DOHH2 (cell line): Measurements from ENCODE around the gene GLIS2.

ENCODE experiments used
- H3F3A ChIP-seq: fragments of 200-600 bp; sonication (generic), shearing (Covaris generic); 2 replicates; pipeline ENCODE4 v1.6.0; 2016; ENCODE audit warnings: antibody characterized with exemption, mild to moderate bottlenecking; ENCODE audit not compliant: control insufficient read depth, insufficient read depth
- H3K27ac ChIP-seq: fragments of 200-600 bp; sonication (generic); 2 replicates; pipeline ENCODE4 v1.5.1; 2014; ENCODE audit warnings: low read depth, mild to moderate bottlenecking, low read length, moderate library complexity
- H3K27me3 ChIP-seq: fragments of 200-600 bp; sonication (generic); 2 replicates; pipeline ENCODE4 v1.6.1; 2014; ENCODE audit warnings: mild to moderate bottlenecking, low read length, mixed read lengths; ENCODE audit not compliant: control insufficient read depth
- H3K36me3 ChIP-seq: fragments of 200-600 bp; sonication (generic); 2 replicates; pipeline ENCODE4 v1.6.1; 2014; ENCODE audit warnings: mild to moderate bottlenecking, low read length, moderate library complexity, mixed read lengths; ENCODE audit not compliant: control insufficient read depth
- H3K4me1 ChIP-seq: fragments of 200-600 bp; sonication (generic); 2 replicates; pipeline ENCODE4 v1.6.1; 2014; ENCODE audit warnings: mild to moderate bottlenecking, low read length, mixed read lengths; ENCODE audit not compliant: control insufficient read depth
- H3K4me2 ChIP-seq: fragments of 200-600 bp; sonication (generic); 2 replicates; pipeline ENCODE4 v1.6.0; 2014; ENCODE audit warnings: mild to moderate bottlenecking, low read length, moderate library complexity
- H3K4me3 ChIP-seq: fragments of 200-600 bp; sonication (generic); 2 replicates; pipeline ENCODE4 v1.5.1; 2014; ENCODE audit warnings: mild to moderate bottlenecking, low read length, mixed read lengths
- H3K79me2 ChIP-seq: fragments of 200-600 bp; sonication (generic); 2 replicates; pipeline ENCODE4 v1.6.1; 2014; ENCODE audit warnings: mild to moderate bottlenecking, low read length, mixed read lengths; ENCODE audit not compliant: control insufficient read depth
- H3K9me2 ChIP-seq: fragments of 200-600 bp; sonication (generic); replicated peaks from 2 replicates; pipeline ENCODE4 v1.6.1; 2014; ENCODE audit warnings: mild to moderate bottlenecking, low read length, mixed read lengths; ENCODE audit not compliant: control insufficient read depth
- H3K9me3 ChIP-seq: fragments of 200-600 bp; sonication (generic); 2 replicates; pipeline ENCODE4 v1.6.1; 2014; ENCODE audit warnings: antibody characterized with exemption, low read length, mixed read lengths; ENCODE audit not compliant: control insufficient read depth, insufficient read depth
- H4K20me1 ChIP-seq: fragments of 200-600 bp; sonication (generic); 2 replicates; pipeline ENCODE4 v1.6.0; 2014; ENCODE audit warnings: low read depth, mild to moderate bottlenecking, antibody characterized with exemption, low read length, moderate library complexity; ENCODE audit not compliant: control insufficient read depth, insufficient read depth
- EZH2phosphoT487 ChIP-seq: fragments of 200-600 bp; sonication (generic); IDR thresholded peaks from 2 replicates; pipeline ENCODE4 v1.6.1; 2017; ENCODE audit warnings: borderline replicate concordance, mild to moderate bottlenecking, antibody characterized with exemption, low read length, moderate library complexity, mixed read lengths
- TF ChIP-seq, protein P1 (sequence below): fragments of 200-600 bp; sonication (generic); IDR thresholded peaks from one replicate; pipeline ENCODE4 v1.5.1; 2014; ENCODE audit warnings: antibody characterized with exemption, mild to moderate bottlenecking, low read depth, low read length; ENCODE audit not compliant: poor library complexity, severe bottlenecking

GLIS2 gene

DNA sequence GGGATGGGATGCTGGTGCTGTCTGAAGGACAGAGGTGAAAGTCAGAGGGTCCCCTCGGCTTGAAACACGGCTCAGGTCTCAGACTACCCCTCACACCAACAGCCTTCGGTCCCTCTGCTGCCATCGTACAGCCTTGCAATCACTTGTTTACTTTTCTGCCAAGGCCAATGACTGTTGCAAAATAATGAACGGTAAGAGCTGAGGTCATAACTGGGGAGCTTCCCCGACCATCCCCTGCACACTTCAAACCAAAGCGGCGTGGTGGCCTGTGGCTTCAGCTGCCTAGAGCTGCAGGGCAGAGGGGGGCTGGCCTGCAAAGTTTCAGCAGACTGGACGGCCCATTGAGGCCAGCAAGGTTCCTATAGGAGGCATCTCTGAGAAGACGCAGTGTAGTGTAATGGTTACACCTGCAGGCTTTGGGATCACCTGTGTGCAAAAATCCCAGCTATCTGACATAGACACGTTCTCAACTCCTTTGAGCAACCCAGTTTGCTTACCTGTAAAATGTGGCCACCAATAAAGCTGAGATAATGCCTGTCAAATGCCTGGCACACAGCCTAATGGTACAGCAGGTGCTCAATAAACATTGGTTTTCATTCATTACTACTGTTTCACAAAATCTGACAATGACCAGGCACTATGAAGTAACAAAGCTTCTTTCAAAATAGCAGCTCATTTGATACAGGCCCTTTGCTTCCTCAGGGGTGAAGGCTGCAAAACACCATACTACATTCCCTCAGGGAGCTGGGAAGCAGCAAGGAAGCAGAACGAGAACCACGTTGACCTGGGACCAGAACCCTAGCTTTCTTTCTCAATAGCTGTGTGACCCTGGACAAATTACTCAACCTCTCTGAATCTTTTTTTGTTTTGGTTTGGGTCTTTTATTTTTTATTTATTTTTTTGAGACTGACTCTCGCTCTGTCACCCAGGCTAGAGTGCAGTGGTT is 30.2 kb downstream of the GLIS2 start:
- Histone ChIP-seq H3K9me2 (no peaks in the 10 kb centered on the region), H3K79me2 (peaks cover 88% of the 10 kb centered on the region), H3K4me1 (peaks cover 8% of the 10 kb centered on the region), H3K27me3 (no peaks in the 10 kb centered on the region), H3K27ac (no peak overlapping the region), H4K20me1 (no peaks in the 10 kb centered on the region), H3K4me3 (no peak overlapping the region), H3F3A (peaks cover 11% of the 10 kb centered on the region), H3K36me3 (peaks cover 62% of the 10 kb centered on the region), H3K4me2 (no peak overlapping the region), H3K9me3 (peaks cover 7% of the 10 kb centered on the region; the same call in 1 of the 2 replicates)
- TF ChIP-seq EZH2phosphoT487: no peak
- TF ChIP-seq, protein P1, sequence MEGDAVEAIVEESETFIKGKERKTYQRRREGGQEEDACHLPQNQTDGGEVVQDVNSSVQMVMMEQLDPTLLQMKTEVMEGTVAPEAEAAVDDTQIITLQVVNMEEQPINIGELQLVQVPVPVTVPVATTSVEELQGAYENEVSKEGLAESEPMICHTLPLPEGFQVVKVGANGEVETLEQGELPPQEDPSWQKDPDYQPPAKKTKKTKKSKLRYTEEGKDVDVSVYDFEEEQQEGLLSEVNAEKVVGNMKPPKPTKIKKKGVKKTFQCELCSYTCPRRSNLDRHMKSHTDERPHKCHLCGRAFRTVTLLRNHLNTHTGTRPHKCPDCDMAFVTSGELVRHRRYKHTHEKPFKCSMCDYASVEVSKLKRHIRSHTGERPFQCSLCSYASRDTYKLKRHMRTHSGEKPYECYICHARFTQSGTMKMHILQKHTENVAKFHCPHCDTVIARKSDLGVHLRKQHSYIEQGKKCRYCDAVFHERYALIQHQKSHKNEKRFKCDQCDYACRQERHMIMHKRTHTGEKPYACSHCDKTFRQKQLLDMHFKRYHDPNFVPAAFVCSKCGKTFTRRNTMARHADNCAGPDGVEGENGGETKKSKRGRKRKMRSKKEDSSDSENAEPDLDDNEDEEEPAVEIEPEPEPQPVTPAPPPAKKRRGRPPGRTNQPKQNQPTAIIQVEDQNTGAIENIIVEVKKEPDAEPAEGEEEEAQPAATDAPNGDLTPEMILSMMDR: no peak

DNA sequence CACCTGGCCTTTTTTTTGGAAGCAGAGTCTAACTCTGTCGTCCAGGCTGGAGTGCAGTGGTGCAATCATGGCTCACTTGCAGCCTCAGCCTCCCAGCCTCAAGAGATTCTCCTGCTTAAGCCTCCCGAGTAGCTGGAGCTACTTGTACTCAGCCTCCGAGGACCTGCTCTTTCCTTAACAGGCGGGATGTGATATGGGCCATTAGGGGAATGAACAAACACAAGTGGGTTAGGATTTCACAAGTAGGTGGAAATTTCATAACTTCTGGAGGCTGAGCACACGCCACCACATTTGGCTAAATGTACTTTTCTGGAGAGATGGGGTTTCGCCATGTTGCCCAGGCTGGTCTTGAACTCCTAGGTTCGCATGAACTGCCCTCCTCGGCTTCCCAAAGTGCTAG is 31.1 kb downstream of the GLIS2 start:
- H3F3A ChIP-seq: peaks cover 11% of the 10 kb centered on the region
- H3K36me3 ChIP-seq: peaks cover 59% of the 10 kb centered on the region
- H3K4me2 ChIP-seq: no peak overlapping the region
- H4K20me1 ChIP-seq: no peaks in the 10 kb centered on the region
- H3K27ac ChIP-seq: no peak overlapping the region
- H3K4me1 ChIP-seq: peaks cover 15% of the 10 kb centered on the region
- no peaks in the 10 kb centered on the region for H3K9me2 ChIP-seq
- H3K4me3 ChIP-seq: no peak overlapping the region
- H3K27me3 ChIP-seq: no peaks in the 10 kb centered on the region
- H3K9me3 ChIP-seq: peaks cover 7% of the 10 kb centered on the region; the same call in 1 of the 2 replicates
- TF ChIP-seq, protein P1: no peak
- TF ChIP-seq EZH2phosphoT487: no peak
- H3K79me2 ChIP-seq: peaks cover 88% of the 10 kb centered on the region

DNA sequence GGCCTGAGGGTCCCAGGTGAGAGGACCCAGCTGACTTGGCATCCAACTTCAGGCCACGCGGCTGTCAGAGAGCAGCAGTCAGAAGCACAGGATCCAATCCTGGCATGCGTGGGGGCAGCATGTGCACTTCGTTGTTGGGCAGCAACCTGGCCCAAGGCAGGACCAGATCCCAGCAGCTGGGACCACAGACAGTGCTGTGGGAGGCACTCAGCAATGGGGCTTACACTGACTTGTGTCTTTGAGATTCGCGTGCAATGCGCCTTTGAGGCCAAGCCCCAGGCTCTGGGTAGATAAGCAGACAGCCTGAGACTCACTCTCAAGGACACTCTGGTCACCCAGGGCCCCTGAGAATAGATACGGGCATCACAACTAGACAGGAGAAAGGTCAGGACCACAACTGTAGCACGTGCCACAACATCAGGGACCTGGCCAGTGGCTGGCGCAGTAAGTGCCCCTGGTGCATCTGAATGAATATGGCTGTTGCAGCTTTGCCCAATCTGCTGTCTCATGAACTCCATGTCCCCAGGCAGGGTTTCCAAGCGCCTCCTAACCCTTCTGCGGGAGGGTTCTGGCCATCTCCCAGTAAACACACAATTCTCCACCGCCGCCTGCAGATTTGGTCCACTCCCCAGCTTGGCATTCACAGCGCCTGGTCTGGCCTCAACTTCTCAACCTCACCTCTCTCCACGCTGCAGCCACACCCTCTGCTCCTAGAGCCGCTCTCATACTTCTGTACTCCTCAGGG is 32.1 kb downstream of the GLIS2 start:
- H3K4me1 ChIP-seq: peaks cover 15% of the 10 kb centered on the region
- TF ChIP-seq, protein P1: no peak
- no peak overlapping the region for H3K4me2 ChIP-seq
- peaks cover 57% of the 10 kb centered on the region for H3K36me3 ChIP-seq
- H3K27ac ChIP-seq: no peak overlapping the region
- H3K4me3 ChIP-seq: no peak overlapping the region
- H4K20me1 ChIP-seq: no peaks in the 10 kb centered on the region
- H3K79me2 ChIP-seq: peaks cover 82% of the 10 kb centered on the region
- peaks cover 7% of the 10 kb centered on the region; the same call in 1 of the 2 replicates for H3K9me3 ChIP-seq
- H3F3A ChIP-seq: peaks cover 11% of the 10 kb centered on the region
- no peaks in the 10 kb centered on the region for H3K27me3 ChIP-seq
- no peaks in the 10 kb centered on the region for H3K9me2 ChIP-seq
